HG03039 (cell line): ENCODE results near the gene STK10.

Experiments
- ATAC-seq: cut with Tn5 transposase; IDR thresholded peaks from one replicate; pipeline ENCODE4 v1.9.1; 2021; ENCODE audit warnings: mild to moderate bottlenecking, moderate library complexity; ENCODE audit not compliant: unreplicated experiment

The STK10 gene

GRCh38 chr5:172144931-172145869 is 42.8 kb downstream of the STK10 start:
- no peak for ATAC-seq

GRCh38 chr5:172144291-172144815 is 43.7 kb downstream of the STK10 start:
- ATAC-seq: no peak

- no peak for ATAC-seq
Measured at GRCh38 chr5:172143875-172144274, 44.1 kb downstream of the STK10 start.

GRCh38 chr5:172142709-172143215 is 45.3 kb downstream of the STK10 start:
- ATAC-seq: no peak

- no peak for ATAC-seq
Measured at GRCh38 chr5:172141949-172142319, 46.1 kb downstream of the STK10 start.

GRCh38 chr5:172140866-172141265 is 47.2 kb downstream of the STK10 start:
- no peak for ATAC-seq

GRCh38 chr5:172140120-172140519 is 47.9 kb downstream of the STK10 start:
- ATAC-seq: no peak

GRCh38 chr5:172137046-172137445 is 51.0 kb downstream of the STK10 start:
- ATAC-seq: no peak

- no peak for ATAC-seq
Measured at GRCh38 chr5:172133359-172134029, 54.5 kb downstream of the STK10 start.

- no peak for ATAC-seq
Measured at GRCh38 chr5:172131690-172132089, 56.3 kb downstream of the STK10 start.

GRCh38 chr5:172129256-172129910 is 58.6 kb downstream of the STK10 start:
- no peak for ATAC-seq

GRCh38 chr5:172127581-172127980 is 60.4 kb downstream of the STK10 start:
- ATAC-seq: no peak

- ATAC-seq: no peak
Measured at GRCh38 chr5:172123269-172123692, 64.7 kb downstream of the STK10 start.

GRCh38 chr5:172119921-172120688 is 67.9 kb downstream of the STK10 start:
- no peak for ATAC-seq

- ATAC-seq: no peak
Measured at GRCh38 chr5:172118891-172119290, 69.1 kb downstream of the STK10 start.

GRCh38 chr5:172117977-172118701 is 69.9 kb downstream of the STK10 start:
- ATAC-seq: no peak

GRCh38 chr5:172115541-172115982 is 72.5 kb downstream of the STK10 start:
- no peak for ATAC-seq

- peak; percentile 45 for ATAC-seq
Measured at GRCh38 chr5:172114875-172115422, 73.1 kb downstream of the STK10 start.

- no peak for ATAC-seq
Measured at GRCh38 chr5:172113036-172113435, 75.0 kb downstream of the STK10 start.
